ENCODE results near the gene PTPRU.

The PTPRU gene

DNA sequence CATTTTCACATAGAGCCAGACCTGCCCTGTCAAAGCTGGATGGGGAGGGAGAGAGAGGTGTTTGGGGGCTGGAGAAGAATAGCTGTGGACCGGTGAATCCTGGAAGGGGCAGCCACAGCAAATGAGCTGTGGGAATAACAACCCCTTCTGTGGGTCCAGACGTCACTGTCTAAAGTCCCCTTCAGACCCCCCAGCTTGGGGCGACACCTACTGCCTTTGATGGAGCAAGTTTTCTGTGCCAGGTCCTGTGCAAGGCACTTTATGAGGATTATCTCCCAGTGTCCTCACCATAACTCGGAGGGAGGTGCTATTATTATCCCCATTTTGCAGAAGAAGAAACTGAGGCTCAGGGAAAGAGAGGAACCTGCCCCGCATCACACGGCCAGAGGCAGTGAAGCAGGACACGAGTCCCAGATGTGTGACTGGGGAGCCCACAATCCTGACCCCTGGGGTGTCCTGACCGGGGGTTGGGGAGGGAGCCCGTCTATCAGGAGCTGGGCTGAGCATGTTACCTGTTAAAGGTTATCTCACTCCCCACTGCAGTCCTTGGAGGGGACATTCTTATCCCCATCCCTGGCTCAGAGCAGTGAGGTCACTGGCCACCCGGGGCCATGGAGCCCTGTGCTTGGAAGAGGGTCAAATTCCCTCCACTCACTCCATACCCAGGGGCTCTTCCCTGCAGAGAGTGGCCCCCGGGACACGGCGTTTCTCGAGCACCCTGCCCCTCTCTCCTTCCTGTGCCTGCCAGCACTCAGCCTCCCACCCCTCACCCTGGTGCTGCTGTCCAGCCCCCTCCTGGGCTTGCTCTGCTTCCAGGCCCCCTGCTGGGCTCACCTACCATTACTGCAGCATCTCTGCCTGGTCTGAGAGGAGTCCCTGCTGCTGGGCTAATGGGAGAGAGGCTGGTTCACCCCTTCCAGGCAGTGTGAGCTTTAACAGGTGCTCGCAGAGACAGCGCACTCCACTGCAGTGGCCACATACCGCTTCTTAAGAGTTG, 132.9 kb downstream of the PTPRU start:
- DNase-seq (no peak), ATAC-seq (no peak)

DNA sequence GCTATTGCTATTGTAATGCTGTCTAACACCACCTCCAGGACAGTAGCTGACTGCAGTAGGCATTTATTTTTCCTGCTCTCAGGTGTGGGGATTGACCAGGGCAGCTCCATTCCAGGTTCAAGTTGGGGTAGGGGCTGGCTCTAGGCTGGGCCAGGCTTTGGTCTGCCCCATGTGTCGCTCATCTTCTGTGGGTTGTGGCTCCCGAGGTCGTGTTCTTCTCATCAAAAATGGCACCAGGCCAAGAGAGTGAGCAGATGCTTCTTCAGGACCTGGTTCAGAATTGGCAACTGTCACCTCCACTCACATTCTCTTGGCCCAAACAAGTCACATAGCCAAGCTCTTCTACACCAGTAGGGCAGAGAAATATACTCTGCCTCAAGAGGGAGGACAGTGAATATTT, 133.7 kb downstream of the PTPRU start:
- ATAC-seq (no peak), DNase-seq (no peak)

DNA sequence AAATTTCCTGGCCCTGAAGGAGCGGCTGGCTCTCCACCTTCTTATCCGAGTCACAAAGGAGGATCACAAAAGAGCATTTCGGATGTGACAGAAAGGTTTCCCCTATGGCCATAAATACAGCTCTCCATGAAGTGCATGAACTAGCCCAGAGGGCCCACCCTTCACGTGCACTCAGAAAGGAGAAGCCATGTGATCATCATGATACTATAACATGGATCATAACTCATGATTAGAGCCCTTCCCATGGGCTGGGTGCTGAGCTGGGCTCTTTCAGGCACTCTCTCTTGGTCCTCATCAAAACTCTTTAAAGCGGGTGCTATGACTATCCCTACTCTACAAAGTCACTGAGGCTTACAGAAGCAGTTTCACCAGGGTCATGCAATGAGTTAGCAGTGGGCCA, 135.0 kb downstream of the PTPRU start:
- DNase-seq, result no peak
- no peak for ATAC-seq

DNA sequence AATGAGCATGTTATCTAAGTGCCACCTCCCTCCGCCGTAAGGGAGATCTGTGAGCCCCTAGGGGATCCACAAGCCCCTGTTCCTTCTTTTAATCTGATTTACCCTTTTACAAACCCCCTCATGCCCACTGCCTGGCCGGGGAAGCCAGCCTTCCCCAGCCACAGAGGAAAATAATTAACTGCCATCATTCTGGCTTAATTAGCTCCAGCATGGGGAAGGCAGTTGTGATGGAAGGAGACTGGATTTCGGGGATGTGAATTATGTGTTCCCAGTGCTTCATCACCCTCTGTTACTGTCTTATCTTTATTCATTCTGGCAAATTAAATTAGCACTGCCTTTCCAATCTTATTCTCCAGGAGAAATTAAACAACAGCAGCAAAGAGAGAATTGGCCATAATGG, 135.8 kb downstream of the PTPRU start:
- ATAC-seq (no peak), DNase-seq (no peak)
